GM19043 (cell line): ENCODE measurements around the gene MLST8.
"Not testable (repeated sequence)": the region's sequence is repeated elsewhere in the genome, so short reads cannot be mapped to it uniquely, and the experiment has no call there.

Source experiments
- ATAC-seq: cut with Tn5 transposase; IDR thresholded peaks from one replicate; pipeline ENCODE4 v1.9.1; 2021; ENCODE audit warnings: low read depth; ENCODE audit not compliant: unreplicated experiment

Gene MLST8

GRCh38 chr16:2189252-2189893 is 15.9 kb upstream of the MLST8 start:
- no peak for ATAC-seq

- no peak for ATAC-seq
Measured at GRCh38 chr16:2190002-2190658, 15.1 kb upstream of the MLST8 start.

GRCh38 chr16:2190659-2191445 is 14.4 kb upstream of the MLST8 start:
- ATAC-seq = no peak

GRCh38 chr16:2191446-2191706 is 13.9 kb upstream of the MLST8 start:
- no peak for ATAC-seq

GRCh38 chr16:2194166-2194834 is 11.0 kb upstream of the MLST8 start:
- ATAC-seq = no peak

- no peak for ATAC-seq
Measured at GRCh38 chr16:2194852-2195321, 10.4 kb upstream of the MLST8 start.

- ATAC-seq = no peak
Measured at GRCh38 chr16:2195322-2196161, 9.7 kb upstream of the MLST8 start.

GRCh38 chr16:2196162-2196980 is 8.9 kb upstream of the MLST8 start, which contains the start of gene CASKIN1:
Gene CASKIN1, minus strand, starts transcription at chr16:2196605. Its CDS starts 173 bp downstream, at chr16:2196432.
- no peak for ATAC-seq

- no peak for ATAC-seq
Measured at GRCh38 chr16:2196981-2197511, 8.2 kb upstream of the MLST8 start.

- ATAC-seq = no peak
Measured at GRCh38 chr16:2197765-2198164, 7.5 kb upstream of the MLST8 start.

- ATAC-seq = no peak
Measured at GRCh38 chr16:2198283-2198682, 7.0 kb upstream of the MLST8 start.

- no peak for ATAC-seq
Measured at GRCh38 chr16:2199095-2199494, 6.2 kb upstream of the MLST8 start.

- ATAC-seq = no peak
Measured at GRCh38 chr16:2199621-2200139, 5.6 kb upstream of the MLST8 start.

- ATAC-seq = no peak
Measured at GRCh38 chr16:2200313-2200712, 4.9 kb upstream of the MLST8 start.

GRCh38 chr16:2203119-2203688 is 2.0 kb upstream of the MLST8 start:
- not testable (repeated sequence) for ATAC-seq

- ATAC-seq = no peak
Measured at GRCh38 chr16:2204416-2205103, 694 bp upstream of the MLST8 start.

- no peak for ATAC-seq
Measured at GRCh38 chr16:2205967-2206313, 686 bp downstream of the MLST8 start.

GRCh38 chr16:2206420-2206779 is 1.1 kb downstream of the MLST8 start:
- no peak for ATAC-seq
